ENCODE measurements around the gene NUMB. TPM values are rescaled to one million over a fixed set of nuclear protein-coding genes. Genes with fewer than 3 reads are reported as not detected.

Gene NUMB
- total RNA-seq, 1 experiment from 2014 or later = 46.5 TPM

GRCh38 chr14:73261075-73261474 is 197.3 kb downstream of the NUMB start:
- Histone ChIP-seq H3K4ac (ENCODE audit: low read depth, low read length) (no peak overlapping the region), H3K4me1 (ENCODE audit: insufficient read depth, low read length) (no peaks in the 10 kb centered on the region), H3K18ac (ENCODE audit: insufficient read length, low read depth, low read length) (no peak overlapping the region), H3K79me2 (ENCODE audit: insufficient read depth, low read length) (no peaks in the 10 kb centered on the region), H3K79me1 (ENCODE audit: insufficient read depth, low read depth, low read length, poor library complexity, severe bottlenecking) (no peaks in the 10 kb centered on the region), H4K8ac (replicated peaks; ENCODE audit: insufficient read length, low read depth, low read length) (no peak overlapping the region), H4K91ac (ENCODE audit: insufficient read length, low read depth, low read length) (no peak overlapping the region), H3K56ac (ENCODE audit: insufficient read length, low read depth, low read length) (no peak overlapping the region), H2AK5ac (ENCODE audit: insufficient read length, low read length) (no peak overlapping the region), H2AFZ (ENCODE audit: low read length) (no peak overlapping the region), H3K9me3 (ENCODE audit: control insufficient read depth, low read depth, low read length) (no peaks in the 10 kb centered on the region), H3K14ac (ENCODE audit: insufficient read depth, low read length) (no peak overlapping the region; the same call in 1 of the 2 replicates), H3K9ac (ENCODE audit: extremely low read depth, insufficient read length, low read length) (no peak overlapping the region), H3K23ac (ENCODE audit: insufficient read length, low read depth, low read length) (no peak overlapping the region), H4K5ac (ENCODE audit: insufficient read length, low read depth, low read length) (no peak overlapping the region), H3K27me3 (ENCODE audit: insufficient read depth, low read length) (no peaks in the 10 kb centered on the region), H2BK12ac (ENCODE audit: insufficient read length, low read depth, low read length) (no peak overlapping the region), H2BK5ac (ENCODE audit: insufficient read length, low read length) (no peak overlapping the region), H3K27ac (ENCODE audit: insufficient read length, low read depth, low read length) (no peak overlapping the region), H2BK20ac (ENCODE audit: low read depth, low read length, poor library complexity, severe bottlenecking) (no peak overlapping the region), H2BK120ac (ENCODE audit: low read depth, low read length, poor library complexity, severe bottlenecking) (no peak overlapping the region), H4K20me1 (ENCODE audit: control insufficient read depth, insufficient read depth, insufficient read length) (no peaks in the 10 kb centered on the region), H2BK15ac (ENCODE audit: low read depth, low read length) (no peak overlapping the region), H3K23me2 (ENCODE audit: insufficient read length, low read depth, low read length, poor library complexity, severe bottlenecking) (no peaks in the 10 kb centered on the region), H3K4me2 (ENCODE audit: insufficient read depth, insufficient read length, low read length) (no peak overlapping the region), H3T11ph (ENCODE audit: low read length) (no peak overlapping the region)
- no CpG with 5 or more reads among the region's 6 CpGs for WGBS (ENCODE audit: extremely low coverage, insufficient read length, low lambda C conversion rate)
- Mint-ChIP-seq H3K4me1 (peaks cover 2 to 7% of the 10 kb centered on the region in 2 experiments; a peak in 1 of 4 replicates), H3K27me3 (ENCODE audit: low read depth) (no peaks in the 10 kb centered on the region), H3K36me3 (ENCODE audit: insufficient read depth in 1 of 3, low read depth in 3 of 3) (peaks cover 0 to 4% (median 3%) of the 10 kb centered on the region in 3 experiments; a peak in 4 of 7 replicates), H3K4me3 (no peak overlapping the region), H3K9me3 (peaks cover 0 to 2% of the 10 kb centered on the region in 2 experiments; a peak in 1 of 5 replicates), H3K27ac (peak overlapping the region in 1 of 3 experiments; percentile 44; a peak in 1 of 7 replicates)
- no peak for DNase-seq
- TF ChIP-seq CTCF (conservative IDR thresholded peaks at IDR 0.05) = no peak
